HepG2 (cell line): ENCODE results near the gene SNAI3. TPM values are rescaled to one million over a fixed set of nuclear protein-coding genes. Genes with fewer than 3 reads are reported as not detected.

Experiments
- ARNT ChIP-seq: fragments of 450-650 bp; IDR thresholded peaks from 2 replicates; pipeline ENCODE4 v1.6.1; 2017
- BRD4 ChIP-seq: sonication (generic); formaldehyde crosslinking; IDR thresholded peaks from 2 replicates; pipeline ENCODE4 v1.4.0; 2020; ENCODE audit warnings: missing genetic modification reagents
- CREB3 ChIP-seq: sonication (generic); formaldehyde crosslinking; IDR thresholded peaks from 2 replicates; pipeline ENCODE4 v1.5.0; 2020; ENCODE audit warnings: missing genetic modification reagents
- E2F2 ChIP-seq: sonication (generic); formaldehyde crosslinking; IDR thresholded peaks from 2 replicates; pipeline ENCODE4 v1.4.0; 2020; ENCODE audit warnings: missing genetic modification reagents, borderline replicate concordance
- ELF3 ChIP-seq: IDR thresholded peaks from 2 replicates; pipeline ENCODE4 v1.6.1; 2016; ENCODE audit warnings: missing genetic modification reagents, missing compliant biosample characterization
- FOXP1 ChIP-seq, 2 experiments: fragments of 450-650 bp in 1 of 2; IDR thresholded peaks; 2 replicates each; pipeline ENCODE4 v1.6.1; 2017 to 2018; ENCODE audit warnings: antibody characterized with exemption in 1 of 2
- MAFK ChIP-seq, 2 experiments: IDR thresholded peaks in 1 of 2; conservative IDR thresholded peaks in 1 of 2; 2 replicates each; pipeline ENCODE4 v1.6.1; 2011; ENCODE audit warnings: improper control_type of control experiment in 2 of 2, low read length in 2 of 2
- NFRKB ChIP-seq: fragments of 450-650 bp; IDR thresholded peaks from 2 replicates; pipeline ENCODE4 v1.6.1; 2017
- PHF8 ChIP-seq: sonication (generic); formaldehyde crosslinking; IDR thresholded peaks from 2 replicates; pipeline ENCODE4 v1.5.0; 2020; ENCODE audit warnings: missing genetic modification reagents
- TCF7L2 ChIP-seq: IDR thresholded peaks from 2 replicates; pipeline ENCODE4 v1.6.1; 2011; ENCODE audit warnings: mild to moderate bottlenecking, low read depth, low read length, moderate library complexity
- ZFAT ChIP-seq: sonication (generic); formaldehyde crosslinking; conservative IDR thresholded peaks from 2 replicates; pipeline ENCODE4 v1.8.1; 2023; ENCODE audit warnings: missing genetic modification reagents, inconsistent platforms
- ZNF230 ChIP-seq: sonication (generic); formaldehyde crosslinking; IDR thresholded peaks from 2 replicates; pipeline ENCODE4 v1.4.0; 2020; ENCODE audit warnings: mild to moderate bottlenecking, missing genetic modification reagents
- ZNF253 ChIP-seq: sonication (generic); formaldehyde crosslinking; IDR thresholded peaks from 2 replicates; pipeline ENCODE4 v1.8.0; 2022; ENCODE audit warnings: mild to moderate bottlenecking, missing genetic modification reagents, borderline replicate concordance
- ZNF282 ChIP-seq: fragments of 450-650 bp; IDR thresholded peaks from 2 replicates; pipeline ENCODE4 v1.6.1; 2018; ENCODE audit not compliant: partially characterized antibody
- ZNF484 ChIP-seq: sonication (generic); formaldehyde crosslinking; IDR thresholded peaks from 2 replicates; pipeline ENCODE4 v1.5.1; 2020; ENCODE audit warnings: mild to moderate bottlenecking, low read depth, missing genetic modification reagents, borderline replicate concordance
- ZNF761 ChIP-seq: sonication (generic); formaldehyde crosslinking; conservative IDR thresholded peaks from 2 replicates; pipeline ENCODE4 v1.4.0; 2020; ENCODE audit warnings: mild to moderate bottlenecking, missing genetic modification reagents
- polyA plus RNA-seq, 8 experiments: library from polyadenylated mRNA; depleted of rRNA in 3 of 8; stranded (reverse) in 7 of 8; unstranded in 1 of 8; fragments of >200 nt; fragmentation: Illumina TruSeq in 4 of 8; extraction: Trizol in 4 of 8; gene quantifications; 2 replicates each; pipeline versions ENCODE4 v1.2.1 to v1.2.3, GENCODE V29; 2011 to 2016; ENCODE audit warnings: low read depth in 4 of 8, missing spikeins in 1 of 8, mixed read lengths in 1 of 8; ENCODE audit not compliant: insufficient read depth in 1 of 8
- total RNA-seq, 5 experiments: library from RNA; depleted of rRNA; stranded (reverse); fragments of >200 nt; fragmentation: Illumina TruSeq; extraction: Trizol; gene quantifications; 2 replicates each; pipeline ENCODE4 v1.2.3, GENCODE V29; 2016; ENCODE audit warnings: low read depth in 1 of 5
- TF ChIP-seq, protein P1 (sequence below): sonication (generic); formaldehyde crosslinking; IDR thresholded peaks from 2 replicates; pipeline ENCODE4 v1.4.0; 2020; ENCODE audit warnings: missing genetic modification reagents, borderline replicate concordance
- TF ChIP-seq, protein P2 (sequence below): IDR thresholded peaks from 2 replicates; pipeline ENCODE4 v1.6.1; 2018; ENCODE audit warnings: missing genetic modification reagents
- TF ChIP-seq, protein P3 (sequence below): sonication (generic); formaldehyde crosslinking; IDR thresholded peaks from 2 replicates; pipeline ENCODE4 v1.8.1; 2023; ENCODE audit warnings: mild to moderate bottlenecking, missing genetic modification reagents, borderline replicate concordance
- TF ChIP-seq, protein P4 (sequence below): sonication (generic); formaldehyde crosslinking; IDR thresholded peaks from 2 replicates; pipeline ENCODE4 v1.5.0; 2020; ENCODE audit warnings: missing genetic modification reagents

Gene SNAI3
- total and polyA plus RNA-seq, 2 of the 13 experiments (the other 11 are each of a cell fraction or from before 2014, with no cell fraction given) = 0.09 to 0.18 TPM

GRCh38 chr16:88700636-88701482 lies 14.6 kb upstream of the SNAI3 start (continued):
- no peak for TF ChIP-seq ZNF484 (CRISPR knock-in tag)
- TF ChIP-seq ELF3 (CRISPR knock-in tag) = peak; percentile 99
- TF ChIP-seq ZNF282 = no peak
- TF ChIP-seq ARNT = no peak
- no peak for TF ChIP-seq ZFAT (CRISPR knock-in tag)
- no peak for TF ChIP-seq ZNF761 (CRISPR knock-in tag)
- TF ChIP-seq, protein P1, sequence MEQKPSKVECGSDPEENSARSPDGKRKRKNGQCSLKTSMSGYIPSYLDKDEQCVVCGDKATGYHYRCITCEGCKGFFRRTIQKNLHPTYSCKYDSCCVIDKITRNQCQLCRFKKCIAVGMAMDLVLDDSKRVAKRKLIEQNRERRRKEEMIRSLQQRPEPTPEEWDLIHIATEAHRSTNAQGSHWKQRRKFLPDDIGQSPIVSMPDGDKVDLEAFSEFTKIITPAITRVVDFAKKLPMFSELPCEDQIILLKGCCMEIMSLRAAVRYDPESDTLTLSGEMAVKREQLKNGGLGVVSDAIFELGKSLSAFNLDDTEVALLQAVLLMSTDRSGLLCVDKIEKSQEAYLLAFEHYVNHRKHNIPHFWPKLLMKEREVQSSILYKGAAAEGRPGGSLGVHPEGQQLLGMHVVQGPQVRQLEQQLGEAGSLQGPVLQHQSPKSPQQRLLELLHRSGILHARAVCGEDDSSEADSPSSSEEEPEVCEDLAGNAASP (CRISPR knock-in tag) = peak; percentile 72; the same call in 1 of the 2 replicates
- TF ChIP-seq, protein P2, sequence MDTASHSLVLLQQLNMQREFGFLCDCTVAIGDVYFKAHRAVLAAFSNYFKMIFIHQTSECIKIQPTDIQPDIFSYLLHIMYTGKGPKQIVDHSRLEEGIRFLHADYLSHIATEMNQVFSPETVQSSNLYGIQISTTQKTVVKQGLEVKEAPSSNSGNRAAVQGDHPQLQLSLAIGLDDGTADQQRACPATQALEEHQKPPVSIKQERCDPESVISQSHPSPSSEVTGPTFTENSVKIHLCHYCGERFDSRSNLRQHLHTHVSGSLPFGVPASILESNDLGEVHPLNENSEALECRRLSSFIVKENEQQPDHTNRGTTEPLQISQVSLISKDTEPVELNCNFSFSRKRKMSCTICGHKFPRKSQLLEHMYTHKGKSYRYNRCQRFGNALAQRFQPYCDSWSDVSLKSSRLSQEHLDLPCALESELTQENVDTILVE (CRISPR knock-in tag) = peak; percentile 85
- no peak for TF ChIP-seq ZNF253
- TF ChIP-seq TCF7L2 = no peak
- TF ChIP-seq, protein P3, sequence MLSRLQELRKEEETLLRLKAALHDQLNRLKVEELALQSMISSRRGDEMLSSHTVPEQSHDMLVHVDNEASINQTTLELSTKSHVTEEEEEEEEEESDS (CRISPR knock-in tag) = no peak
- TF ChIP-seq CREB3 (CRISPR knock-in tag) = no peak
- no peak; the same call in 1 of the 2 replicates for TF ChIP-seq PHF8 (CRISPR knock-in tag)
- no peak for TF ChIP-seq BRD4 (CRISPR knock-in tag)
- no peak for TF ChIP-seq NFRKB
- no peak for TF ChIP-seq MAFK (conservative IDR thresholded peaks at IDR 0.05 in 1 of 2, IDR thresholded peaks at IDR 0.05 in 1 of 2; ENCODE audit: low read length in 2 of 2)
- TF ChIP-seq E2F2 (CRISPR knock-in tag) = 0 out of 2 replicates have a peak, but pooled peaks have one; percentile 8
- TF ChIP-seq, protein P4, sequence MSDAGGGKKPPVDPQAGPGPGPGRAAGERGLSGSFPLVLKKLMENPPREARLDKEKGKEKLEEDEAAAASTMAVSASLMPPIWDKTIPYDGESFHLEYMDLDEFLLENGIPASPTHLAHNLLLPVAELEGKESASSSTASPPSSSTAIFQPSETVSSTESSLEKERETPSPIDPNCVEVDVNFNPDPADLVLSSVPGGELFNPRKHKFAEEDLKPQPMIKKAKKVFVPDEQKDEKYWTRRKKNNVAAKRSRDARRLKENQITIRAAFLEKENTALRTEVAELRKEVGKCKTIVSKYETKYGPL (CRISPR knock-in tag) = 0 out of 2 replicates have a peak, but pooled peaks have one; percentile 22
- peak; percentile 18; the same call in 1 of the 2 replicates for TF ChIP-seq ZNF230
- TF ChIP-seq FOXP1 (IDR thresholded peaks at IDR 0.05) = no peak
- peak; percentile 47 for TF ChIP-seq FOXP1 (CRISPR knock-in tag; IDR thresholded peaks at IDR 0.05)
